Stomach (tissue), 4 donors: ENCODE measurements around the gene SLC39A13.

Source experiments
- CTCF ChIP-seq, 7 experiments: fragments of 450-650 bp in 4 of 7; fragments of 200-600 bp in 3 of 7; sonication (generic) in 3 of 7; IDR thresholded peaks; one replicate each; pipeline ENCODE4 v1.5.1; 2016 to 2019; ENCODE audit warnings: antibody characterized with exemption in 7 of 7, control low read depth in 2 of 7, mild to moderate bottlenecking in 1 of 7
- POLR2A ChIP-seq, 4 donors: fragments of 450-650 bp; IDR thresholded peaks; one replicate each; pipeline ENCODE4 v1.6.1; 2016; ENCODE audit warnings: antibody characterized with exemption in 4 of 4, control low read depth in 2 of 4, mild to moderate bottlenecking in 1 of 4, moderate library complexity in 1 of 4
- POLR2AphosphoS5 ChIP-seq, 3 donors: sonication (generic); formaldehyde crosslinking; IDR thresholded peaks; one replicate each; pipeline ENCODE4 v1.6.1; 2016; ENCODE audit warnings: antibody characterized with exemption in 3 of 3

GRCh38 chr11:47425611-47426010 is 17.2 kb downstream of the SLC39A13 start:
- TF ChIP-seq CTCF (IDR thresholded peaks at IDR 0.05) = no peak
- no peak for TF ChIP-seq POLR2A (IDR thresholded peaks at IDR 0.05)
- no peak for TF ChIP-seq POLR2AphosphoS5 (IDR thresholded peaks at IDR 0.05)
